Stimulated activated CD4-positive, alpha-beta T cell treated with anti-CD3 and anti-CD28 coated beads, Interleukin-15, amount 100 ng/mL, for 24 hours (primary cell): Measurements from ENCODE around the gene COG1.

ENCODE experiments used
- DNase-seq: peaks from one replicate; pipeline ENCODE4 v3.0.0-alpha.2; 2020

The COG1 gene

GRCh38 chr17:73201215-73202069 lies 8.6 kb downstream of the COG1 start:
- DNase-seq = no peak

- no peak for DNase-seq
These were observed 10.4 kb downstream of the COG1 start for GRCh38 chr17:73203135-73203787.

GRCh38 chr17:73203788-73204479 lies 11.1 kb downstream of the COG1 start:
- DNase-seq = peak; percentile 14

- DNase-seq = no peak
These were observed 12.7 kb downstream of the COG1 start for GRCh38 chr17:73205459-73205961.

- DNase-seq = no peak
These were observed 15.4 kb downstream of the COG1 start for GRCh38 chr17:73208139-73208827.

- DNase-seq = no peak
These were observed 16.6 kb downstream of the COG1 start for GRCh38 chr17:73209436-73209835.

- no peak for DNase-seq
These were observed 17.3 kb downstream of the COG1 start for GRCh38 chr17:73210002-73210678.

GRCh38 chr17:73211745-73212144 lies 18.9 kb downstream of the COG1 start:
- DNase-seq = peak; percentile 47

- no peak for DNase-seq
These were observed 21.2 kb downstream of the COG1 start for GRCh38 chr17:73214008-73214407.

- DNase-seq = no peak
These were observed 22.0 kb downstream of the COG1 start for GRCh38 chr17:73214851-73215250.

GRCh38 chr17:73215447-73215846 lies 22.6 kb downstream of the COG1 start:
- no peak for DNase-seq

- no peak for DNase-seq
These were observed 30.9 kb downstream of the COG1 start for GRCh38 chr17:73223626-73224230.

- no peak for DNase-seq
These were observed 31.4 kb downstream of the COG1 start for GRCh38 chr17:73224237-73224636.

- no peak for DNase-seq
These were observed 31.9 kb downstream of the COG1 start for GRCh38 chr17:73224663-73225305.

- DNase-seq = no peak
These were observed 33.8 kb downstream of the COG1 start for GRCh38 chr17:73226556-73227172.

GRCh38 chr17:73227379-73227778 lies 34.5 kb downstream of the COG1 start:
- no peak for DNase-seq

GRCh38 chr17:73227944-73228343 lies 35.1 kb downstream of the COG1 start:
- DNase-seq = no peak

- DNase-seq = peak; percentile 50
These were observed 35.9 kb downstream of the COG1 start for GRCh38 chr17:73228748-73229236.

GRCh38 chr17:73230088-73230487 lies 37.2 kb downstream of the COG1 start:
- DNase-seq = no peak

GRCh38 chr17:73231395-73231794 lies 38.5 kb downstream of the COG1 start:
- no peak for DNase-seq
